HG03045 (cell line): Measurements from ENCODE around the gene ALDOA.

Experiments used
- ATAC-seq: cut with Tn5 transposase; IDR thresholded peaks from one replicate; pipeline ENCODE4 v1.9.1; 2021; ENCODE audit warnings: mild to moderate bottlenecking, moderate library complexity; ENCODE audit not compliant: unreplicated experiment

ALDOA gene

DNA sequence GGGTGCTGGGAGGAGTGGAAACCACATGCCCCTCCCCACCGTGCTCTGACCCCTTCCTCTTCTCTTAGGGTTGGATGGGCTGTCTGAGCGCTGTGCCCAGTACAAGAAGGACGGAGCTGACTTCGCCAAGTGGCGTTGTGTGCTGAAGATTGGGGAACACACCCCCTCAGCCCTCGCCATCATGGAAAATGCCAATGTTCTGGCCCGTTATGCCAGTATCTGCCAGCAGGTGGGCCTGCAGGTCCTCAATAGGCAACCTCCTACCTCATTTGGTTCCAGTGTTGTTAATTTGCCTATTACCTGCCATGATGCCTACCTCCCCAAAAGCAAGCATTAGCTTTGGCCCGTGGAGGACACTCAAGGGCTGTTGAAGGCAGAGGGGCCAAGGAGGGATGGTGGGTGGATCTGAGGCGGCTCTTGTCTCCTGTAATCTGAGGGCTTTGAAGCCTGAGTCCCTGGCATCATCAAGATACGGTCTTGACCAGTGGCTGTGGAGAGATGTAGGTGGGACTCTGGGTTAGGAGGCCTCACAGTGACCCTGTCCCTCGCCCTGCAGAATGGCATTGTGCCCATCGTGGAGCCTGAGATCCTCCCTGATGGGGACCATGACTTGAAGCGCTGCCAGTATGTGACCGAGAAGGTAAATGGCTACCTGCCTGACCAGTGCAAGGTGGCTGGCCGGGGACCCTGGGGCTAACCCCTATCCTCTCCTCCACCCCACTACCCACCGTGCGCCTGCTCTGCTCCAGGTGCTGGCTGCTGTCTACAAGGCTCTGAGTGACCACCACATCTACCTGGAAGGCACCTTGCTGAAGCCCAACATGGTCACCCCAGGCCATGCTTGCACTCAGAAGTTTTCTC, 3.4 kb downstream of the ALDOA start:
- no peak for ATAC-seq

DNA sequence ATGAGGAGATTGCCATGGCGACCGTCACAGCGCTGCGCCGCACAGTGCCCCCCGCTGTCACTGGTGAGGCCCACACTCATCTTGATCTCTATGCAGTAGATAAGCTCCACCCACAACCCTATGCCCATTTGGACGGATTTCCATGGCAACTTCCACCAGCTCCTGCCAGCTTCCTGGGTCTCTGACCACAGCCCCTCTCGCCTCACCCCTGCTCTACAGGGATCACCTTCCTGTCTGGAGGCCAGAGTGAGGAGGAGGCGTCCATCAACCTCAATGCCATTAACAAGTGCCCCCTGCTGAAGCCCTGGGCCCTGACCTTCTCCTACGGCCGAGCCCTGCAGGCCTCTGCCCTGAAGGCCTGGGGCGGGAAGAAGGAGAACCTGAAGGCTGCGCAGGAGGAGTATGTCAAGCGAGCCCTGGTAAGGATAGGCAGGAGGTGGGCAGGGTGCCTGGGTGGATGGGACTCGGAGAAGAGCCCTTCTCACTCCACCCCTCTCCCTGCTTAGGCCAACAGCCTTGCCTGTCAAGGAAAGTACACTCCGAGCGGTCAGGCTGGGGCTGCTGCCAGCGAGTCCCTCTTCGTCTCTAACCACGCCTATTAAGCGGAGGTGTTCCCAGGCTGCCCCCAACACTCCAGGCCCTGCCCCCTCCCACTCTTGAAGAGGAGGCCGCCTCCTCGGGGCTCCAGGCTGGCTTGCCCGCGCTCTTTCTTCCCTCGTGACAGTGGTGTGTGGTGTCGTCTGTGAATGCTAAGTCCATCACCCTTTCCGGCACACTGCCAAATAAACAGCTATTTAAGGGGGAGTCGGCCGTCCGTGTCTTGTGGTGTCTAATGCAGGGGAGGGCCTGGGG, 4.3 kb downstream of the ALDOA start:
- no peak for ATAC-seq

DNA sequence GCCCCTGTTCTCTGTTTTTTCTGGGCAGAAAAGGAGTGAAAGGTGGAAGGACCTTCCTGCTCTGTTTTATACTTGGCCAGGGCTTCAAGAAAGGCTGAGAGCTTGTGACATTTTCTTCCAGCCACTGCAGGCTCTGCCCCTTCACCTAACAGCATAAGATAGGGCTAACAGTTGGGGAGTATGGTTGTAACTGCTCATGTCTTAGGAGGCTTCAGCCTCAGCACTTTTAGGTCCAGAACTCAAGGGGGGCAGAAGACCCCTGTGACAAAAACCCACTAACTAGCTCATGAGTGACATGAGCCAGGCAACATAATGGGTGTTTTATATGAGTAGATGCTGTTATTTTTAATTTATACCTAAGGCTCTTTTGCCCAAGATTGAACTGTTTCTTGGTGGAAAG, 4.9 kb downstream of the ALDOA start:
- no peak for ATAC-seq

DNA sequence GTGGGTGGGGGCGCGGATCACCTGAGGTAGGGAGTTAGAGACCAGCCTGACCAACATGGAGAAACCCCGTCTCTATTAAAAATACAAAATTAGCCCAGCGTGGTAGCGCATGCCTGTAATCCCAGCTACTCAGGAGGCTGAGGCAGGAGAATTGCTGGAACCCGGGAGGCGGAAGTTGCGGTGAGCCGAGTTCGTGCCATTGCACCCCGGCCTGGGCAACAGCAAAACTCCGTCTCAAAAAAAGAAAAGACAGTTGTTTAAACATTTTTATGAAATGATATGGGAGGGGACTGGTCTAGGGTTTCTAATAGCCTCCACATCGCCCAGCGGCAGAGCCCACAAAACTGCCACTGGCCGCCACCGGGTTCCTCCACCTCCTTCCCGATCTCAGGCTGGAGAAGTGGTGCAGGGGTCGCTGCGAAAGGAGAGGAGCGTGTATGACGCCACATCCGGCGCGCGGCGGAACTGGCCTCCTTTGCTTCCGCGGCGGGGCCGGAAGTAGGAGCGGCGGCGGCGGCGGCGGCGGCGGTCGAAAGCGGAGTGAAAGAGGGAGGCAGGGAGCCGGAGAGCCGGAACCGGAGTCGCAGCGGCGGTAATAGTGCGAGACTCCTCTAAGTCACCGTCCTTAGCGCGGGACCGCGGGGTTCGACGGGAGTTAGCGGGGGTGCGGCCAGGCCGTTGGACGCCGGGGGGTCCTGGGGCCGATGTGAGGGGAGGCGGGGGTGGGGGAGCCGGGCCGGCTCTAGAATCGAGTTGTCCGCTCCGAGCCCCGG, 10.1 kb downstream of the ALDOA start, which contains the start of gene PPP4C:
TSS of gene PPP4C (plus strand) at position 492 of the 773 bp plus-strand sequence. CDS start 384 bp downstream, outside the sequence.
- peak; percentile 74 for ATAC-seq

DNA sequence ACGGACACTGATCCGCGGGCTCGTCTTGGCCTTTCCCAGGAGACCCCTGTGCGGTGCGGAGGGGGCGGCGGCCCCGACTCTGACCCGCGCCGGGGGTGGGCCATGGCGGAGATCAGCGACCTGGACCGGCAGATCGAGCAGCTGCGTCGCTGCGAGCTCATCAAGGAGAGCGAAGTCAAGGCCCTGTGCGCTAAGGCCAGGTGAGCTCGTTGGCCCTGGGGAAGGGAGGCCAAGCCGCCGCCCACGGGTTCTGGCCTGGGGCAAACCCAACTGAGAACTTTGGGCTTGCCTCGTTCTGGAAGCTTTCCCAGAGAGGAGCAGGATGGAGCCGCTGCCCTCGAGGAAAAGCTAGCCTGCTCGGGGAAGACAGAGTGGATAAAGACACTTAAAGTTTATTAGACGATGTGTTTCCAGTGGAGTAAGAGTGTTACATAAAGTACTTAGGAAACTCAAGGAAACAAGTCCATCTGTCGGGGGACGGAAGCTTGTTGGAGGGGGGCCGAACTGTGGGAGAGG, 10.8 kb downstream of the ALDOA start:
- ATAC-seq, result peak; percentile 35

DNA sequence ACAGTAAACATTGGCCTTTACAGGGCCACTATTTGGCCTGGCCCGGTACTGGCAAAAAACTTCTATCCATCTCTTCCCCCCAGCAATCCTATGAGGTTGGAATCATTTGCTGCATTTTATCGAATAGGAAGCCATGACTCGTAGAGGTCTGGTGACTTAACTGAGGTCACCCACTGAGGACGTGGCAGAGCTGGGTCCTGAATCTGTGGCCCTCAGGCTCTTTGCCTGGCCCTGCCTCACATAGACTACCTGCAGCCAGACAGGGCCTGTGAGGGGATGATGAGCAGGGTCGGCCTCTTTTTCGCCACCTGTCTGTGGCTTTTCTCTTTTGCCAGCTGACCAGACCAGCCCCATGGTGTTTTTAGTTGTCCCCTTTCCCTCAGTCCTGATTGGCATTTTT, 12.1 kb downstream of the ALDOA start:
- no peak for ATAC-seq

DNA sequence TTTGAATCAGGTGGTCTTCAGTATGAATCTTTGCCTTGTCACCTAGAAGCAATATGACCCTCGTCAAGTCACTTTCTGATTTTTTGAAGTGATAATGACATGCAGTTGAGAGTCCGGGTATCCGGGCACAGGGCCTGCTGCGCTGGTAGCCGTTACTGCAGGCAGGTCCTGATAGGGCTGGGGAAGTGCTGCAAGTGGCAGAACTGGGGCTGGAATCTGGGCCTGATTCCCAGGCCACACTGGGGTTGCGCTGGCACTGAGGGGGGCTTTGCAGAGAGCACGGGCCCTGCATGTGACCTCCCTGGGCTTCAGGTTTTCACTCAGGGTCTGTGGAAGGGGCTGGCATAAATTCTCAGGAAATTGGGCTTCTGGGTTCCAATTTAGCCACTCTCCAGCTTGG, 13.2 kb downstream of the ALDOA start:
- no peak for ATAC-seq

DNA sequence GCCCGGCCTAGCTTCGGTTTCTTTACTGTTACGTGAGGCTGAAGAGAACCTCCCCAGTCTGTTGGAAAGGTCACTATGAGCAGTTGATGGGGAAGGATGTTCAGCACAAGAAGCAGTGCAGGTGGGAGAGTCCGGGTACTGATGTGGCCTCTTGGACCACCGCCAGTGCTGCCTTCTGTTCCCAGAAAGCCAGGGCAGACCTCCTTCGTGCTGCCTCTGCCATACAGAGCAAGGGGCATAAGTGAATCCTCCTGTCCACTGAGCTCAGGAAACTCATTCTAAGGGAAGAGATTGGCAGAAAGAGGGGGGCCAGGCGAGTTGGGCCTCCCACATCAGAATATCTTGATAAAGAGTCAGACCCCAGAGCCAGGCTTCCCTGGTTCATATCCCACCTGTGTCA, 13.9 kb downstream of the ALDOA start:
- ATAC-seq, result no peak

DNA sequence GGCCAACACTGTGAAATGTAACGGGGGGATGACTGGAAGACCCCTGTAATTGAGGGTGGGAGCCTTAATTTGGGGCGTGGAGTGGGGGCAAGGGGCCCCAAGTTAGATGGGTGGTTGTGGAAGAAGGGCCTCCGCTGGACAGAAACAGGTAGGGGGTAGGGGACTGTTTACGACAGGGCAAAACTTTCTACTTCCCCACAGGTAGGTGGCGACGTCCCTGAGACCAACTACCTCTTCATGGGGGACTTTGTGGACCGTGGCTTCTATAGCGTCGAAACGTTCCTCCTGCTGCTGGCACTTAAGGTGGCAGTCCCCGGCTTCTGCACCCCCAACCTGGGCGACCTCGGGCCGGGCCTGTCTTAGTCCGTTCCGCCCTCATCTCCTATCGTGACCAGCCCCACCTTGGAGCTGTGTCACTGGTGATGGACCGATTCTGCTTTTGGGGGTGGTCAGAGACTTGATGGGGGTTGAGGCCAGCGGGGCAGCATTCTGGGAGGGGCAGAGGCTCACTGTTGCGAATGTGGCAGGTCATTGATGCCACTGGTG, 17.1 kb downstream of the ALDOA start:
- ATAC-seq, result no peak

DNA sequence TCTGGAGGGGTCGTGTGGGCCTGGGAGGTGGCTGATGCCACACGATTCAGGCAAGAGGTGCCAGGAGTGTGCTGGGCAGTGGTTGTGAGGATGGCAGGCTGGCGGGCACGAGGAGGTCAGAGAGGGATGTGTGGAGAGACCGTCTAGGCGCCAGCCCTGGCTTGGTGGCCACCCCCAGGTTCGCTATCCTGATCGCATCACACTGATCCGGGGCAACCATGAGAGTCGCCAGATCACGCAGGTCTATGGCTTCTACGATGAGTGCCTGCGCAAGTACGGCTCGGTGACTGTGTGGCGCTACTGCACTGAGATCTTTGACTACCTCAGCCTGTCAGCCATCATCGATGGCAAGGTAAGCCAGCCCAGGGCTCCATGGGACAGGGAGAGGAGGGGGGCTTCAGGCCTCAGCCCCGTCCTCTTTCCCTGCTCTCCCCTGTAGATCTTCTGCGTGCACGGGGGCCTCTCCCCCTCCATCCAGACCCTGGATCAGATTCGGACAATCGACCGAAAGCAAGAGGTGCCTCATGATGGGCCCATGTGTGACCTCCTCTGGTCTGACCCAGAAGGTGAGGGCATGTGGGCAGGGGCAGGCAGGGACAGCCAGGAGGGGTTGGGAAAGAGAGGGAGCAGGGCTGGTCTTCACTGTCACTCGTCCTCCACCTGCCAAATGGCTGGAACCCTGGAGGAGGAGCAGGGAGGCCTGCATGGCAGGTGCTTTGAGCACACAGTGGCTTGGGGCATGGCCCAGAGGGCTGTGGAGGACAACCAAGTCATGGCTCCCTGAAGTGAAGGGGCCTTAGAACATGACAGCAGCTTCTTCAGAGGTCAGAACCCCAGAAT, 17.9 kb downstream of the ALDOA start:
- no peak for ATAC-seq

DNA sequence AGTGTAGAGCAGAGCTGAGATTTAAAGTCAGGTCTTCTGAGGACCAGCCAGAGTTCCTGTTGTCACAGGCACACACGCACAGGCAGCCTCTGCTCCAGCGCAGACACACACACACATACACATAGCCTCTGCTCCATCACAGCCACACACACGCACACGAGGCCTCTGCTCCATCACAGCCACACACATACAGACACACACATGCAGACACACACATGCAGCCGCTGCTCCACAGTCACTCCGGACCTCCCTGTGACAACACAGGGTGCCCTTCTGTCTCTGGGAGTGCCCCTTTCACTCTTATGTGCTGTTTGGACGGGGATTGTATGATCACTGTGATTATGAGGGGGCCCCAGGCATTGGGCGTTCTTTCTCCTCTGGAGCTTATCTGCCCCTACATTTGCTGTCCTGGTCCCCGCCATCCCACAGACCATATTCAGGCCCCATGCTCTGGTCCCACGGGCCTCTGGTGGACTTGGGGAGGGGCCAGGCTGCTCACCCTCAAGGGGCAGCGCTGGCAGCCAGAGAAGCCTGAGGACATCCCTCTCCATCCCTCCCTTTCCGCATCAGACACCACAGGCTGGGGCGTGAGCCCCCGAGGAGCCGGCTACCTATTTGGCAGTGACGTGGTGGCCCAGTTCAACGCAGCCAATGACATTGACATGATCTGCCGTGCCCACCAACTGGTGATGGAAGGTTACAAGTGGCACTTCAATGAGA, 18.7 kb downstream of the ALDOA start:
- ATAC-seq, result no peak

DNA sequence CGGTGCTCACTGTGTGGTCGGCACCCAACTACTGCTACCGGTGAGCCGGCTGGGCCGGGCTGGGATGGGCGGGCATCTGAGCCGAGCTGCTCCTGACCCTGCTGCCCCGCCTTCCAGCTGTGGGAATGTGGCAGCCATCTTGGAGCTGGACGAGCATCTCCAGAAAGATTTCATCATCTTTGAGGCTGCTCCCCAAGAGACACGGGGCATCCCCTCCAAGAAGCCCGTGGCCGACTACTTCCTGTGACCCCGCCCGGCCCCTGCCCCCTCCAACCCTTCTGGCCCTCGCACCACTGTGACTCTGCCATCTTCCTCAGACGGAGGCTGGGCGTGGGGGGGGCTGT, 19.2 kb downstream of the ALDOA start:
- no peak for ATAC-seq

DNA sequence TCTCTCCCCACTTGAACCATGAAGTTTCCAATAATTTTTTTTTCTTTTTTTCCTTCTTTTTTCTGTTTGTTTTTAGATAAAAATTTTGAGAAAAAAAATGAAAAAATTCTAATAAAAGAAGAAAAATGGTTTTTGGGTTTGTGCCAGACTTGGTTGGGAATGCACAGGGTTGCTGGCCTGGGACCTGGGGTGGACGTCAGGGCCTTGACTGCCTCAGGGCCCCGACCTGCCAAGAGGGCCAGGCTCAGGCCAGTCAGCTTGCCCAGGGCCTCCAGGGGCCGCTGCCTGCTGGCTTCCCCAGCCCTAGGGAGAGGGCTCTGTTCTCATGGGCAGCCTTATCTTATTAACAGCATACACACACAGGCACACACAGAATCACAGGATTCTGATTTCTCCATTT, 19.7 kb downstream of the ALDOA start:
- no peak for ATAC-seq

DNA sequence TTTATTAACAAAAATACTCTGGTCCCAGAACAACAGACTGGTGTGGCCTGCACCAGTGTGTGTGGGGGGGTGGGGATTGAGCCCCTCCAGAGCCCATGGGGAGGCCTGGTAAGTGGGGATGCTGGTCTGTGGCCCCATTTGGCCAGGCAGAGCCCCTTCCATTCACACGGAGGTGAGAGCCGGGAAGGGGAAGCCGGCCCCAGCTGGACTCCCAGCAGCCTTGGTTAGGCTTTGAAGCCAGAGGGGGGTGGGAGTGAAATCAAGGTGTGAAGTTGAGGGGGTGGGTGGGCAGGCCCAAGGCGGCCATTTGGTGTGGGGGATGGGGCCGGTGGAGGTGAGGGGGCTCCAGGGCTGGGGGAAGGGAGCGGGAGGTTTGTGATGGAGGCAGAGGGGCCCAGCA, 20.3 kb downstream of the ALDOA start:
- no peak for ATAC-seq

DNA sequence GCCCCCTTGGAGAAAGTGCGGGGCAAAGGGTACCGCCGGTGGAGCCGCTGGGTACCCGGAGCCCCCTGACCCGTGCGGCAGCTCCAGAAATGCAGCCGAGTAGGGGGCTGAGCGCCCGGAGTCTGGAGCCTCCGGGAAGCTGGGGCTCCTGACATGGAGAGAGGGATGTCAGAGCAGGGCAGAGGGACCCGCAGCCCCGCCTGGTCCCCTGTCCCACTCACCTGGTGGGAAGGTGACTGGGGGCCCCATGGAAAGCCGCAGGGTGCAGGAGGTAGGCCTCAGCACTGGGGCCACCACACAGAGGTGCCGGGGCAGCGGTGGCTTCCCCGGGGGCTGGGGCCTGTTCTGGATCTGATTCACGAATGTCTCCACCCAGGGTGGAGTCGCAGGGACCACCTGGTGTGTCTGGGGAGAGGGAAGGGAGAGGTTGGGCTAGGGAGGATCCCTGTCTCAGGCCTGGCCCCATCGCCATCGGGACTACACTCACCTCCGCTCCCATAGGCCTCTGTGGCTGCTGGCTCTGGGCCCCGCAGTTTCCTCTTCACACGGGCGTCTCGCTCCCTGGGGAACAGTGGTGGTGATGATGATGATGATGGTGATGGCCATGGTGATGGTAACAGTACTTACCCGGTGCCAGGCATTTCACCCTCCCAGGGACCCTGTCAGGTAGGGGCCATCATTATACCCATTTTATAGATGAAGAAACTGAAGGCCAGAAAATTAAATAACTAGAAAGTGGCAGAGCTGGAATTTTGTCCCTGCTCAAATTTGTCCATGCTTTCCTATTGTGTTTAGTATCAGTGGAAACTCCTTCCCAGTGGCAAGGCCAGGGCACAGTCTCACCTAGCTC, 21.0 kb downstream of the ALDOA start:
- no peak for ATAC-seq

DNA sequence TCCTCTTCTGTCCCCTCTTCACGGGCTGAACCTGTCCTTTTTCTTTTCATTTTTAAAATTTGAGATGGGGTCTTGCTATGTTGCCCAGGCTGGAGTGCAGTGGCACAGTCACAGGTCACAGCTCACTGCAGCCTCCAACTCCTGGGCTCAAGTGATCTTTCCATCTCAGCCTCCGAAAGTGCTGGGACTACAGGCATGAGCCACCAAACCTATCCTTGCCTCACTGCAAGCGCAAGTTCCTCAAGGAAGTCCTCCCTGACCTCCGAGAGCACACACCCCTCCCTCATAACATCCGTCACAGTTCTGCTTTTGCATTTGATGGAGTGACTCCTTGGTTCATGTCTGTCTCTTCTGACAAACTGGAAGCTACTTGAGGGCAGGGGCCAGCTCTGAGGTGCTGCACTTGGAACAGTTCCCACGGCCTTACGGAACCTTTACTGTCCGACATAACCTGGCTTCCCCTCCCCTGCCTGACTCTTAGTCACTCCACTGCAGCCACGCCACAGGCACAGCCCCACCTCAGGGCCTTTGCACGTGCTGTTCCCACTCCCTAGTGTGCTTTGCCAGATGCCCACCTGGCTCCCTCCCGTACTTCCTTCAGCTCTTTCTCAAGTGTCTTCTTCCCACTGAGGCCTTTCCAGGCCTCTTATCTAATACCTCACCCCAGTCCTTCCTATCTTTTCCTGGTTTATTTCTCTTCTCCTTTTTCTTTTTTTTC, 21.8 kb downstream of the ALDOA start:
- no peak for ATAC-seq

DNA sequence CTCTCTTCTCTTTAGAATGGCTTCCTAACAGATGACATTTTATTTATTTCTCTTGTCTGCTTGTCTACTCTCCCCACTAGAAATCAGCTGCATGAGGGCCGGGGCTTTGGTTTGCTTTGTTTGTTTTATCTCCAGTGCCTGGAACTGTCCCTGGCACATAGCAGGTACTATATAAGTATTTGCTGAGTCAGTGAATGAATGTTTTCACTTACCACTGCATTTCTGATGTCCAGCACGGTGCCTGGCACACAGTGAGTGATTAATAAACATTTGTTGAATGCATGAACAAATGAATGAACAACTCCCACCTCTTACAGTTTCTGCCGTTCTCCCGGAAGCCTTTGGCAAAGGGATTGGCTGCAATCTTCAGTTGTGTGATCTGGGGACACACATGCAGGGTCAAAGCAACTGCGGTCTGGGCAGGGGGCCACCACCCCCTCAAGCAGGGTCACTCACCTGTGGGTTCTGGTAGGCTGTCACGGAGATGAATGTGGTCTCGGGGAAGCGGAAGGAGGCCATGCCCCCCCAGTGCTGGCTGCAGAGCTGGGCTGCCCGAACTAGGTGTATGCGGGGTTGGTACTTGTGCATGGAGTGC, 22.8 kb downstream of the ALDOA start:
- no peak for ATAC-seq
